ENCODE data around the gene ZNF438.
"Not testable (repeated sequence)": the region's sequence is repeated elsewhere in the genome, so short reads cannot be mapped to it uniquely, and the experiment has no call there.

The ZNF438 gene

GRCh38 chr10:30987463-30987862 lies 44.2 kb downstream of the ZNF438 start:
- no peak for DNase-seq (ENCODE audit: low spot score)

GRCh38 chr10:30986053-30986555 lies 45.6 kb downstream of the ZNF438 start:
- DNase-seq (ENCODE audit: low spot score): no peak

- peak; percentile 44 for DNase-seq (ENCODE audit: low spot score)
These were observed 46.2 kb downstream of the ZNF438 start for GRCh38 chr10:30985512-30985911.

GRCh38 chr10:30984563-30985328 lies 46.9 kb downstream of the ZNF438 start:
- DNase-seq (ENCODE audit: low spot score): no peak

- not testable (repeated sequence) for DNase-seq (ENCODE audit: low spot score)
These were observed 48.5 kb downstream of the ZNF438 start for GRCh38 chr10:30983209-30983608.

- peak; percentile 0 for DNase-seq (ENCODE audit: low spot score)
These were observed 50.6 kb downstream of the ZNF438 start for GRCh38 chr10:30980951-30981616.

- DNase-seq (ENCODE audit: low spot score): no peak
These were observed 51.7 kb downstream of the ZNF438 start for GRCh38 chr10:30979956-30980355.

GRCh38 chr10:30978843-30979242 lies 52.8 kb downstream of the ZNF438 start:
- no peak for DNase-seq (ENCODE audit: low spot score)

GRCh38 chr10:30977385-30977784 lies 54.3 kb downstream of the ZNF438 start:
- DNase-seq (ENCODE audit: low spot score): no peak

GRCh38 chr10:30974773-30975415 lies 56.8 kb downstream of the ZNF438 start:
- no peak for DNase-seq (ENCODE audit: low spot score)

GRCh38 chr10:30974355-30974754 lies 57.3 kb downstream of the ZNF438 start:
- DNase-seq (ENCODE audit: low spot score): no peak

GRCh38 chr10:30973737-30974136 lies 57.9 kb downstream of the ZNF438 start:
- no peak for DNase-seq (ENCODE audit: low spot score)

- no peak for DNase-seq (ENCODE audit: low spot score)
These were observed 60.8 kb downstream of the ZNF438 start for GRCh38 chr10:30970760-30971460.

GRCh38 chr10:30968711-30969110 lies 63.0 kb downstream of the ZNF438 start:
- DNase-seq (ENCODE audit: low spot score): no peak

- no peak for DNase-seq (ENCODE audit: low spot score)
These were observed 63.8 kb downstream of the ZNF438 start for GRCh38 chr10:30967650-30968410.

GRCh38 chr10:30963992-30964930 lies 67.4 kb downstream of the ZNF438 start:
- no peak for DNase-seq (ENCODE audit: low spot score)

- DNase-seq (ENCODE audit: low spot score): no peak
These were observed 69.1 kb downstream of the ZNF438 start for GRCh38 chr10:30962522-30962921.

- no peak for DNase-seq (ENCODE audit: low spot score)
These were observed 71.8 kb downstream of the ZNF438 start for GRCh38 chr10:30959836-30960210.

- not testable (repeated sequence) for DNase-seq (ENCODE audit: low spot score)
These were observed 82.4 kb downstream of the ZNF438 start for GRCh38 chr10:30949218-30949617.

- no peak for DNase-seq (ENCODE audit: low spot score)
These were observed 87.7 kb downstream of the ZNF438 start for GRCh38 chr10:30944005-30944404.
